HCT116 (cell line): ENCODE data around the gene PITPNC1. TPM values are rescaled to one million over a fixed set of nuclear protein-coding genes. Genes with fewer than 3 reads are reported as not detected.
"Not testable (repeated sequence)": the region's sequence is repeated elsewhere in the genome, so short reads cannot be mapped to it uniquely, and the experiment has no call there.

Experiments used
- ATAC-seq: fragments of 200-7000 bp; cut with Tn5 transposase; 2 replicates; pipeline ENCODE4 v1.9.1; 2020; ENCODE audit warnings: mild to moderate bottlenecking, moderate library complexity
- BruUV-seq: library from RNA; stranded (reverse); fragments of 400-500 nt; replicated peaks from 2 replicates; lab custom pipeline; 2021; lab: Mats Ljungman, UMichigan
- CTCF ChIA-PET: fragments of 300-600 bp; sonication (Branson Sonifier 250); formaldehyde crosslinking; loops from one replicate; lab custom pipeline; 2021; ENCODE audit warnings: antibody characterized with exemption; lab: Charles Lee
- POLR2A ChIA-PET: fragments of 300-600, 350-600 bp; sonication (Branson Sonifier 250); formaldehyde crosslinking; loops from one replicate; lab custom pipeline; 2021; ENCODE audit warnings: antibody characterized with exemption; lab: Charles Lee
- RAD21 ChIA-PET, 2 experiments: fragments of 300-600 bp; sonication (Branson Sonifier 250); formaldehyde crosslinking; loops; one replicate each; lab custom pipeline; 2023; ENCODE audit warnings: low total read pairs in 2 of 2; ENCODE audit not compliant: uncharacterized antibody in 2 of 2, unreplicated experiment in 2 of 2, low non-redundant PET in 1 of 2; lab: Charles Lee
- DNase-seq: peaks from one replicate; pipeline ENCODE4 v3.0.0-alpha.2; 2010; ENCODE audit warnings: low read depth, low spot score
- H2AFZ ChIP-seq: fragments of 200-600 bp; shearing (Covaris generic), sonication (generic); 2 replicates; pipeline ENCODE4 v1.6.1; 2017; ENCODE audit warnings: low read depth, mixed run types, mixed read lengths, antibody characterized with exemption, low read length; ENCODE audit not compliant: poor library complexity, severe bottlenecking
- H3K27ac ChIP-seq: 2 replicates; pipeline ENCODE4 v1.5.1; 2012; ENCODE audit warnings: low read depth, low read length
- H3K27me3 ChIP-seq: fragments of 200-600 bp; sonication (generic); 2 replicates; pipeline ENCODE4 v1.6.1; 2016; ENCODE audit warnings: mixed run types, low read length, mixed read lengths; ENCODE audit not compliant: insufficient read depth
- H3K36me3 ChIP-seq, 2 experiments: fragments of 200-500 bp in 1 of 2; fragments of 200-600 bp in 1 of 2; sonication (Bioruptor generic) in 1 of 2; sonication (generic) in 1 of 2; 2 replicates each; pipeline versions ENCODE4 v1.5.1 to v1.6.1; 2014 to 2016; ENCODE audit warnings: low read length in 2 of 2, inconsistent platforms in 1 of 2, mixed read lengths in 1 of 2, mixed run types in 1 of 2; ENCODE audit not compliant: insufficient read depth in 2 of 2, control insufficient read depth in 1 of 2
- H3K4me1 ChIP-seq, 2 experiments: fragments of 200-600 bp in 1 of 2; sonication (generic) in 1 of 2; 2 replicates each; pipeline versions ENCODE4 v1.5.1 to v1.6.1; 2012 to 2017; ENCODE audit warnings: low read length in 2 of 2, inconsistent platforms in 1 of 2, mild to moderate bottlenecking in 1 of 2, mixed read lengths in 1 of 2, mixed run types in 1 of 2, moderate library complexity in 1 of 2; ENCODE audit not compliant: insufficient read depth in 2 of 2, control insufficient read depth in 1 of 2
- H3K4me2 ChIP-seq: fragments of 200-600 bp; sonication (generic); 2 replicates; pipeline ENCODE4 v1.6.1; 2017; ENCODE audit warnings: mixed run types, low read length, mixed read lengths
- H3K4me3 ChIP-seq, 2 experiments: fragments of 200-600 bp in 1 of 2; sonication (generic) in 1 of 2; replicated peaks in 1 of 2; 2 replicates each; pipeline ENCODE4 v1.5.1; 2011 to 2016; ENCODE audit warnings: low read length in 2 of 2, control low read depth in 1 of 2, low read depth in 1 of 2, mild to moderate bottlenecking in 1 of 2, mixed read lengths in 1 of 2, mixed run types in 1 of 2
- H3K79me2 ChIP-seq: fragments of 200-600 bp; sonication (generic); 2 replicates; pipeline ENCODE4 v1.6.1; 2017; ENCODE audit warnings: mild to moderate bottlenecking, mixed run types, low read length, moderate library complexity, mixed read lengths; ENCODE audit not compliant: insufficient read depth
- H3K9ac ChIP-seq: fragments of 200-600 bp; sonication (generic); 2 replicates; pipeline ENCODE4 v1.6.1; 2016; ENCODE audit warnings: low read length, mixed read lengths
- H3K9me2 ChIP-seq: fragments of 200-600 bp; sonication (generic), shearing (Covaris generic); 2 replicates; pipeline ENCODE4 v1.6.1; 2017; ENCODE audit warnings: mixed run types, mild to moderate bottlenecking, moderate library complexity; ENCODE audit not compliant: insufficient read depth
- H3K9me3 ChIP-seq, 2 experiments: fragments of 200-500 bp in 1 of 2; fragments of 200-600 bp in 1 of 2; sonication (Bioruptor generic) in 1 of 2; sonication (generic) in 1 of 2; 2 replicates each; pipeline ENCODE4 v1.6.1; 2014 to 2017; ENCODE audit warnings: low read length in 2 of 2, mixed read lengths in 2 of 2, inconsistent platforms in 1 of 2, low read depth in 1 of 2, mild to moderate bottlenecking in 1 of 2, mixed run types in 1 of 2, moderate library complexity in 1 of 2; ENCODE audit not compliant: control insufficient read depth in 1 of 2, insufficient read depth in 1 of 2
- H4K20me1 ChIP-seq: fragments of 200-600 bp; sonication (generic), shearing (Covaris generic); 2 replicates; pipeline ENCODE4 v1.6.1; 2017; ENCODE audit warnings: mixed run types, mild to moderate bottlenecking, moderate library complexity; ENCODE audit not compliant: insufficient read depth
- CBX3 ChIP-seq: IDR thresholded peaks from 2 replicates; pipeline ENCODE4 v1.6.1; 2012; ENCODE audit warnings: low read depth
- EGR1 ChIP-seq: IDR thresholded peaks from 2 replicates; pipeline ENCODE4 v1.6.1; 2012; ENCODE audit warnings: low read depth
- ELF1 ChIP-seq: IDR thresholded peaks from 2 replicates; pipeline ENCODE4 v1.6.1; 2012; ENCODE audit warnings: low read depth, borderline replicate concordance
- TCF7L2 ChIP-seq: IDR thresholded peaks from 2 replicates; pipeline ENCODE4 v1.7.0; 2011; ENCODE audit warnings: borderline replicate concordance, inconsistent platforms; ENCODE audit not compliant: insufficient read depth, insufficient read length; ENCODE audit errors: extremely low read depth
- intact Hi-C: fragments of 100-400 bp; cut with micrococcal nuclease; formaldehyde crosslinking; loops from 2 replicates; pipeline ENCODE4 v1.10.0; 2022
- total RNA-seq: library from RNA; stranded (reverse); gene quantifications from one replicate; pipeline ENCODE4 v1.2.1, GENCODE V29; 2021; ENCODE audit not compliant: unreplicated experiment

Gene PITPNC1
- total RNA-seq, 1 experiment from 2014 or later = 41.9 TPM

DNA sequence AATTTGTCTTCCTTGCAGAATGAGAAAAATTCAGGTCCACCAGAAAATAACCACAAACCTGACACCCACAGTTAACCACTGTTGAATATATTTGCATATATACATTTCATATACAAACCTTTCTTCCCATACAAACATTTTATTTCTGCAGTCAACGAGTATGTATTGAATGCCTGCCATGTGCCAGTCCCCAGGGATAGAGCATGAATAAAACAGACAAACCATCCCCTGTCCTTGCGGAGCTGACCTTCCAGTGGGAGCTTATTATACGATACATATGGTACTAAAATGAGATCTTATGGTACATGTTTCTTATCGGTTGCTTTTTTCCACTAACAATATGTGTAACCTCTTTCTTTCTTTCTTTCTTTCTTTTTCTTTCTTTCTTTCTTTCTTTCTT, 116.7 kb downstream of the PITPNC1 start:
- BruUV-seq = no TSS peak
- no peaks in the 10 kb centered on the region for H3K27me3 ChIP-seq
- no peaks in the 10 kb centered on the region for H3K36me3 ChIP-seq
- POLR2A ChIA-PET = interaction anchor here (1.3 kb wide), 1 partner anchor 72 kb away, joined by 4 read pairs; no protein-coding TSS in a partner anchor
- H4K20me1 ChIP-seq = no peaks in the 10 kb centered on the region
- CTCF ChIA-PET = no interaction called here
- H3K4me2 ChIP-seq = no peak overlapping the region
- H3K4me1 ChIP-seq = peaks cover 18 to 22% of the 10 kb centered on the region in 2 experiments
- H3K9me3 ChIP-seq = no peaks in the 10 kb centered on the region
- intact Hi-C loops = no loop called here
- H3K27ac ChIP-seq = no peak overlapping the region
- ATAC-seq (no peak), DNase-seq (no peak)
- no peak overlapping the region for H3K9ac ChIP-seq
- RAD21 ChIA-PET = no interaction called here
- peaks cover 12% of the 10 kb centered on the region; the same call in 1 of the 2 replicates for H3K79me2 ChIP-seq
- no peak overlapping the region for H2AFZ ChIP-seq
- TF ChIP-seq EGR1 (no peak), TCF7L2 (no peak), ELF1 (no peak)
- no peak overlapping the region for H3K4me3 ChIP-seq
- H3K9me2 ChIP-seq = no peaks in the 10 kb centered on the region

DNA sequence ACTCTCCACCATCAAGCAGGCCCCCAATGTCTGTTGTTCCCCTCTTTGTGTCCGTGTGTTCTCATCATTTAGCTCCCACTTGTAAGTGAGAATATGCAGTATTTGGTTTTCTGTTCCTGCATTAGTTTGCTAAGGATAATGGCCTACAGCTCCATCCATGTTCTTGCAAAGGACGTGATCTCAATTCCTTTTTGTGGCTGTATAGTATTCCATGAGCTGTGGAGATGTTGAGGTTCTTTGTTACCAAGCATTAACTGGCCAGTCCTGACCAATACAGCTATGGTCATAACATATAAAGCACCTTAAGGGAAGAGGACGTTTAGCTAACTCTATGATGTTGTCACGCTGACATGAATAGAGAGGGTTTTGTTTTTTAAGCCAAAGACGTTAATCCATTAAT, 118.5 kb downstream of the PITPNC1 start:
- BruUV-seq, intact Hi-C loops, H3K79me2 ChIP-seq, H4K20me1 ChIP-seq, H3K27me3 ChIP-seq, RAD21 ChIA-PET, H3K9ac ChIP-seq, H2AFZ ChIP-seq, H3K4me3 ChIP-seq, DNase-seq, POLR2A ChIA-PET, ATAC-seq, H3K9me3 ChIP-seq, H3K4me2 ChIP-seq, H3K9me2 ChIP-seq, H3K36me3 ChIP-seq, H3K27ac ChIP-seq: not testable (repeated sequence)
- peak; percentile 21; the same call in 1 of the 2 replicates for TF ChIP-seq CBX3
- peaks cover 17 to 28% of the 10 kb centered on the region in 2 experiments for H3K4me1 ChIP-seq
- CTCF ChIA-PET = interaction anchor here (1.1 kb wide), 1 partner anchor 116 kb away, joined by 3 read pairs; no protein-coding TSS in a partner anchor
